Measurements from ENCODE around the gene ZBTB7C.

ZBTB7C gene

GRCh38 chr18:48119204-48119603 lies 290.0 kb downstream of the ZBTB7C start:
- no peak for DNase-seq (ENCODE audit: low spot score)

GRCh38 chr18:48116873-48117630 lies 292.1 kb downstream of the ZBTB7C start:
- no peak for DNase-seq (ENCODE audit: low spot score)

- no peak for DNase-seq (ENCODE audit: low spot score)
Measured at GRCh38 chr18:48116017-48116416, 293.2 kb downstream of the ZBTB7C start.

GRCh38 chr18:48113691-48114090 lies 295.5 kb downstream of the ZBTB7C start:
- no peak for DNase-seq (ENCODE audit: low spot score)

- DNase-seq (ENCODE audit: low spot score), result no peak
Measured at GRCh38 chr18:48111587-48111986, 297.6 kb downstream of the ZBTB7C start.

GRCh38 chr18:48110797-48111196 lies 298.4 kb downstream of the ZBTB7C start:
- peak; percentile 23 for DNase-seq (ENCODE audit: low spot score)

GRCh38 chr18:48109961-48110493 lies 299.2 kb downstream of the ZBTB7C start:
- DNase-seq (ENCODE audit: low spot score), result peak; percentile 95

GRCh38 chr18:48108136-48108535 lies 301.0 kb downstream of the ZBTB7C start:
- DNase-seq (ENCODE audit: low spot score), result peak; percentile 29

GRCh38 chr18:48106976-48107781 lies 302.0 kb downstream of the ZBTB7C start:
- DNase-seq (ENCODE audit: low spot score), result no peak

GRCh38 chr18:48106498-48106897 lies 302.7 kb downstream of the ZBTB7C start:
- DNase-seq (ENCODE audit: low spot score), result no peak

GRCh38 chr18:48105317-48105716 lies 303.9 kb downstream of the ZBTB7C start:
- no peak for DNase-seq (ENCODE audit: low spot score)

GRCh38 chr18:48104705-48105104 lies 304.5 kb downstream of the ZBTB7C start:
- no peak for DNase-seq (ENCODE audit: low spot score)

- DNase-seq (ENCODE audit: low spot score), result no peak
Measured at GRCh38 chr18:48100651-48101165, 308.5 kb downstream of the ZBTB7C start.

GRCh38 chr18:48100165-48100575 lies 309.0 kb downstream of the ZBTB7C start:
- DNase-seq (ENCODE audit: low spot score), result no peak

GRCh38 chr18:48099481-48100164 lies 309.6 kb downstream of the ZBTB7C start:
- no peak for DNase-seq (ENCODE audit: low spot score)

- no peak for DNase-seq (ENCODE audit: low spot score)
Measured at GRCh38 chr18:48098538-48098937, 310.6 kb downstream of the ZBTB7C start.

GRCh38 chr18:48098007-48098406 lies 311.2 kb downstream of the ZBTB7C start:
- DNase-seq (ENCODE audit: low spot score), result no peak

GRCh38 chr18:48095726-48096125 lies 313.5 kb downstream of the ZBTB7C start:
- DNase-seq (ENCODE audit: low spot score), result no peak

- DNase-seq (ENCODE audit: low spot score), result no peak
Measured at GRCh38 chr18:48093104-48093503, 316.1 kb downstream of the ZBTB7C start.

GRCh38 chr18:48091869-48092497 lies 317.2 kb downstream of the ZBTB7C start:
- no peak for DNase-seq (ENCODE audit: low spot score)

- DNase-seq (ENCODE audit: low spot score), result no peak
Measured at GRCh38 chr18:48090702-48091101, 318.5 kb downstream of the ZBTB7C start.

- no peak for DNase-seq (ENCODE audit: low spot score)
Measured at GRCh38 chr18:48090021-48090420, 319.2 kb downstream of the ZBTB7C start.
